ENCODE measurements around the gene LBX1. TPM values are rescaled to one million over a fixed set of nuclear protein-coding genes. Genes with fewer than 3 reads are reported as not detected.
"Not testable (repeated sequence)": the region's sequence is repeated elsewhere in the genome, so short reads cannot be mapped to it uniquely, and the experiment has no call there.

The LBX1 gene
- total RNA-seq, 1 donor from 2014 or later: not detected

- Histone ChIP-seq H3K9me3 (no peaks in the 10 kb centered on the region), H3K27me3 (peaks cover 62% of the 10 kb centered on the region), H3K4me1 (no peaks in the 10 kb centered on the region), H3K27ac (no peak overlapping the region), H3K4me3 (no peak overlapping the region), H3K36me3 (no peaks in the 10 kb centered on the region)
- no peak for TF ChIP-seq CTCF (IDR thresholded peaks at IDR 0.05)
- ATAC-seq: no peak
- intact Hi-C loops (cut with DNase I): no loop called here
- DNase-seq: peak; percentile 17
Measured at GRCh38 chr10:101207026-101207425, 22.2 kb downstream of the LBX1 start.

- not testable (repeated sequence) for H3K27ac ChIP-seq
Measured at GRCh38 chr10:101202667-101203066, 26.6 kb downstream of the LBX1 start.

GRCh38 chr10:101198326-101198977, 30.8 kb downstream of the LBX1 start:
- H3K36me3 ChIP-seq; H3K27ac ChIP-seq; H3K4me3 ChIP-seq; H3K9me3 ChIP-seq; DNase-seq; ATAC-seq; intact Hi-C loops (cut with DNase I); H3K4me1 ChIP-seq: not testable (repeated sequence)
- peaks cover 19% of the 10 kb centered on the region for H3K27me3 ChIP-seq

More at GRCh38 chr10:101202667-101203066, 26.6 kb downstream of the LBX1 start:
- peaks cover 37% of the 10 kb centered on the region for H3K27me3 ChIP-seq
- DNase-seq; H3K9me3 ChIP-seq; H3K4me3 ChIP-seq; ATAC-seq; H3K4me1 ChIP-seq; H3K36me3 ChIP-seq; intact Hi-C loops (cut with DNase I): not testable (repeated sequence)

GRCh38 chr10:101195921-101196320, 33.3 kb downstream of the LBX1 start:
- TF ChIP-seq CTCF (IDR thresholded peaks at IDR 0.05): no peak

DNA sequence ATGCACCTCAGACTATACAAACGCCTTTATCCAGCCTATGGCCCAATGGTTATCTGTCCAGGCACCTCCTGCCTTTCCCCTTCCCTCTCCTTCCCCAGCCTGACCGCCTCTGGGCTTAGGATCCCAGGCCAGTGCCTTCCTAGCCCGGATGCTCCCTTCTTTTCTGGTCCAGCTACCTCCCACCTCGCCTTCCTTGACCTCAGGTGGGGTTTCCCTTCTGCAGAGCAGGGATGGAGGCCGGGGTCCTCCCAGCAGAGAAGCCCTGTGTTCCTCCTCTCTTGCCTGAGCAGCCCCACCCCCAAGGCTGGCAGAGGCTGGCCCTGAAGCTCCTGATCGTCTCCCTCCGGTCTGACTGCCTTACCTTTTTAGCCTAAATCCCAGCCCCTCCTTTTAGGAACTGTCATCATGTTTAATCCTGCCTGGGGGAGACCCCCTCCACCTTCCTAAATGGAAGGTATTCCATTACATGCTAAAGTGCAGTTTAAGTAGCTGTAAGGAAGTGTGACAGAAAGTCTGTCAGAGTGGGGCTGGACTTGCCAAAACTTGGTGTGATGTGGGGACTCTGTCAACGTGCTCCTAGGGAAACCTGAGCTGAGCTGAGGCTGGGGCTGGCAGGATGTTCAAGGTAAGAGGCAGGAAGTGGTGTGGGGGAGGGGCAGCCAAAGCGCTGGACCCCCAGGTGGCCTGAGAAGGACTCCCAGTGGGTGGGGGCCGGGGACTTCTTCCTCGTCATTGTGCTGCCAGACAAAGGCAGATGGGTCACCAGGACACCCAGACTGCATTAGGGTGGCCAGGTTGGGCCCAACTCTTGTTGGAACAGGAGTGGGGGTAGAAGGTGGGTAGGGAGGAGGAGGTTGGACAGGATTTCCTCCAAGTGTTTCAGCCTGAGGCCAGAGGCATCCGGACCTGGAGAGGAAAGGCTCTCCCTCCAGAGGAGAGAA, 39.5 kb downstream of the LBX1 start:
- intact Hi-C loops (cut with DNase I): no loop called here
- TF ChIP-seq CTCF (IDR thresholded peaks at IDR 0.05): no peak
- Histone ChIP-seq H3K27ac (no peak overlapping the region), H3K9me3 (no peaks in the 10 kb centered on the region), H3K4me3 (no peak overlapping the region), H3K4me1 (no peaks in the 10 kb centered on the region), H3K27me3 (peaks cover 6% of the 10 kb centered on the region), H3K36me3 (no peaks in the 10 kb centered on the region)
- DNase-seq (no peak), ATAC-seq (no peak)

More at GRCh38 chr10:101195921-101196320, 33.3 kb downstream of the LBX1 start:
- intact Hi-C loops (cut with DNase I): no loop called here
- no peak for DNase-seq
- Histone ChIP-seq H3K9me3 (no peaks in the 10 kb centered on the region), H3K4me1 (no peaks in the 10 kb centered on the region), H3K27me3 (peaks cover 19% of the 10 kb centered on the region), H3K36me3 (no peaks in the 10 kb centered on the region), H3K4me3 (no peak overlapping the region), H3K27ac (no peak overlapping the region)
- ATAC-seq: no peak

- no peak for TF ChIP-seq CTCF (IDR thresholded peaks at IDR 0.05)
- DNase-seq: no peak
- no peak for ATAC-seq
Measured at GRCh38 chr10:101188942-101189341, 40.3 kb downstream of the LBX1 start.

More at GRCh38 chr10:101188942-101189341, 40.3 kb downstream of the LBX1 start:
- Histone ChIP-seq H3K27me3 (peaks cover 6% of the 10 kb centered on the region), H3K27ac (no peak overlapping the region), H3K36me3 (no peaks in the 10 kb centered on the region), H3K4me3 (no peak overlapping the region), H3K4me1 (no peaks in the 10 kb centered on the region), H3K9me3 (no peaks in the 10 kb centered on the region)
- intact Hi-C loops (cut with DNase I): no loop called here

Data from upper lobe of right lung (tissue), 1 donor.